Ishikawa (cell line): Measurements from ENCODE around the gene PLD2.

Source experiments
- CEBPB ChIP-seq: IDR thresholded peaks from 2 replicates; pipeline ENCODE4 v1.6.1; 2012
- CREB1 ChIP-seq: IDR thresholded peaks from 2 replicates; pipeline ENCODE4 v1.6.1; 2012; ENCODE audit warnings: low read depth
- FOXM1 ChIP-seq: IDR thresholded peaks from 2 replicates; pipeline ENCODE4 v1.6.1; 2012; ENCODE audit warnings: low read depth, borderline replicate concordance
- MAX ChIP-seq: IDR thresholded peaks from 2 replicates; pipeline ENCODE4 v1.6.1; 2012
- NFIC ChIP-seq: IDR thresholded peaks from 2 replicates; pipeline ENCODE4 v1.6.1; 2012
- RAD21 ChIP-seq: IDR thresholded peaks from 2 replicates; pipeline ENCODE4 v1.6.1; 2012; ENCODE audit warnings: low read depth
- REST ChIP-seq: IDR thresholded peaks from 2 replicates; pipeline ENCODE4 v1.6.1; 2012; ENCODE audit warnings: low read depth, mild to moderate bottlenecking
- TAF1 ChIP-seq: IDR thresholded peaks from 2 replicates; pipeline ENCODE4 v1.6.1; 2012; ENCODE audit warnings: low read depth, mild to moderate bottlenecking
- TCF12 ChIP-seq: IDR thresholded peaks from 2 replicates; pipeline ENCODE4 v1.6.1; 2012; ENCODE audit warnings: low read depth
- TEAD4 ChIP-seq: IDR thresholded peaks from 2 replicates; pipeline ENCODE4 v1.6.1; 2012
- YY1 ChIP-seq: IDR thresholded peaks from 2 replicates; pipeline ENCODE4 v1.6.1; 2012; ENCODE audit warnings: low read depth
- ZBTB7A ChIP-seq: IDR thresholded peaks from 2 replicates; pipeline ENCODE4 v1.6.1; 2012; ENCODE audit warnings: low read depth

Gene PLD2

GRCh38 chr17:4863321-4863720 lies 56.4 kb downstream of the PLD2 start:
- no peak for TF ChIP-seq TCF12
- TF ChIP-seq REST = no peak
- TF ChIP-seq CEBPB = no peak
- TF ChIP-seq TAF1 = no peak
- no peak for TF ChIP-seq NFIC

GRCh38 chr17:4870855-4871254 lies 63.9 kb downstream of the PLD2 start:
- TF ChIP-seq CREB1 (no peak), RAD21 (no peak), MAX (no peak), TCF12 (no peak), TEAD4 (no peak), TAF1 (no peak), CEBPB (no peak)

- TF ChIP-seq YY1 (no peak), CEBPB (no peak), MAX (no peak), NFIC (no peak), ZBTB7A (no peak), FOXM1 (no peak)
Measured at GRCh38 chr17:4872786-4873185, 65.8 kb downstream of the PLD2 start.
